GM18508 (cell line): ENCODE measurements around the gene CDH16.
"Not testable (repeated sequence)": the region's sequence is repeated elsewhere in the genome, so short reads cannot be mapped to it uniquely, and the experiment has no call there.

Experiments
- ATAC-seq: cut with Tn5 transposase; IDR thresholded peaks from one replicate; pipeline ENCODE4 v1.9.1; 2021; ENCODE audit warnings: moderate number of reproducible peaks; ENCODE audit not compliant: insufficient read depth, unreplicated experiment

The CDH16 gene

GRCh38 chr16:66899310-66899944 lies 19.3 kb downstream of the CDH16 start:
- no peak for ATAC-seq

- ATAC-seq: no peak
Observed at GRCh38 chr16:66898933-66899309, 19.8 kb downstream of the CDH16 start.

GRCh38 chr16:66898207-66898606 lies 20.5 kb downstream of the CDH16 start:
- ATAC-seq: no peak

- not testable (repeated sequence) for ATAC-seq
Observed at GRCh38 chr16:66896682-66897081, 22.0 kb downstream of the CDH16 start.

- ATAC-seq: no peak
Observed at GRCh38 chr16:66895999-66896398, 22.7 kb downstream of the CDH16 start.

GRCh38 chr16:66895689-66895979 lies 23.1 kb downstream of the CDH16 start:
- ATAC-seq: no peak

GRCh38 chr16:66894948-66895688 lies 23.6 kb downstream of the CDH16 start:
- no peak for ATAC-seq

GRCh38 chr16:66894055-66894454 lies 24.6 kb downstream of the CDH16 start:
- no peak for ATAC-seq

GRCh38 chr16:66891797-66892196 lies 26.9 kb downstream of the CDH16 start:
- no peak for ATAC-seq

GRCh38 chr16:66891360-66891759 lies 27.3 kb downstream of the CDH16 start:
- no peak for ATAC-seq

GRCh38 chr16:66890799-66891198 lies 27.9 kb downstream of the CDH16 start:
- no peak for ATAC-seq

- ATAC-seq: no peak
Observed at GRCh38 chr16:66889622-66890021, 29.1 kb downstream of the CDH16 start.

GRCh38 chr16:66888647-66889615 lies 29.8 kb downstream of the CDH16 start:
- ATAC-seq: no peak

- ATAC-seq: no peak
Observed at GRCh38 chr16:66886914-66887313, 31.8 kb downstream of the CDH16 start.

GRCh38 chr16:66886321-66886720 lies 32.4 kb downstream of the CDH16 start:
- no peak for ATAC-seq

- no peak for ATAC-seq
Observed at GRCh38 chr16:66885491-66885890, 33.2 kb downstream of the CDH16 start.

GRCh38 chr16:66882702-66883101 lies 36.0 kb downstream of the CDH16 start:
- ATAC-seq: no peak

- no peak for ATAC-seq
Observed at GRCh38 chr16:66881964-66882508, 36.6 kb downstream of the CDH16 start.

- ATAC-seq: no peak
Observed at GRCh38 chr16:66881560-66881959, 37.1 kb downstream of the CDH16 start.

GRCh38 chr16:66881014-66881417 lies 37.7 kb downstream of the CDH16 start:
- no peak for ATAC-seq
